Tibial nerve (tissue), 4 donors: ENCODE measurements around the gene UGDH. TPM values are rescaled to one million over a fixed set of nuclear protein-coding genes. Genes with fewer than 3 reads are reported as not detected.

Experiments
- DNase-seq, 2 donors: peaks; one replicate each; pipeline ENCODE4 v3.0.0-alpha.2; 2019; ENCODE audit warnings: low spot score in 2 of 2
- H3K27ac ChIP-seq, 4 donors: fragments of 200-600 bp; sonication (generic) in 3 of 4; one replicate each; pipeline ENCODE4 v1.5.1; 2017 to 2019; ENCODE audit warnings: mild to moderate bottlenecking in 1 of 4
- H3K27me3 ChIP-seq, 2 donors: fragments of 200-600 bp; sonication (generic) in 1 of 2; one replicate each; pipeline versions ENCODE4 v1.5.1 to v1.6.0; 2017 to 2019
- H3K36me3 ChIP-seq, 3 donors: fragments of 200-600 bp; sonication (generic); one replicate each; pipeline ENCODE4 v1.5.1; 2018 to 2019
- H3K4me1 ChIP-seq, 4 donors: fragments of 200-600 bp; sonication (generic) in 3 of 4; one replicate each; pipeline ENCODE4 v1.5.1; 2017 to 2019
- H3K4me3 ChIP-seq, 4 donors: fragments of 200-600 bp; sonication (generic) in 3 of 4; one replicate each; pipeline ENCODE4 v1.5.1; 2017 to 2019; ENCODE audit warnings: mild to moderate bottlenecking in 1 of 4, moderate library complexity in 1 of 4
- H3K9me3 ChIP-seq, 4 donors: fragments of 200-600 bp; sonication (generic) in 3 of 4; one replicate each; pipeline ENCODE4 v1.5.1; 2017 to 2019
- CTCF ChIP-seq, 5 experiments: fragments of 200-600 bp in 3 of 5; fragments of 450-650 bp in 2 of 5; sonication (generic) in 3 of 5; IDR thresholded peaks; one replicate each; pipeline ENCODE4 v1.5.1; 2016 to 2019; ENCODE audit warnings: antibody characterized with exemption in 5 of 5, mild to moderate bottlenecking in 3 of 5, moderate library complexity in 2 of 5
- EP300 ChIP-seq, 2 donors: sonication (generic); formaldehyde crosslinking; IDR thresholded peaks; one replicate each; pipeline ENCODE4 v1.6.1; 2017; ENCODE audit warnings: antibody characterized with exemption in 2 of 2, mild to moderate bottlenecking in 1 of 2
- POLR2A ChIP-seq, 2 donors: fragments of 450-650 bp; IDR thresholded peaks; one replicate each; pipeline ENCODE4 v1.6.1; 2017; ENCODE audit warnings: antibody characterized with exemption in 2 of 2, mild to moderate bottlenecking in 2 of 2, moderate library complexity in 2 of 2
- WGBS, 2 donors: methylation state at CpG; one replicate each; pipeline ENCODE4 v1.1.5; 2018; 5-methylcytosine and 5-hydroxymethylcytosine counted together
- total RNA-seq, 4 donors: library from RNA; depleted of rRNA; stranded (reverse); fragments of >200 nt; gene quantifications; one replicate each; pipeline ENCODE4 v1.1.0, GENCODE V29; 2016

The UGDH gene
- total RNA-seq, 4 donors from 2014 or later: 39.5 to 108 (median 64.4) TPM

DNA sequence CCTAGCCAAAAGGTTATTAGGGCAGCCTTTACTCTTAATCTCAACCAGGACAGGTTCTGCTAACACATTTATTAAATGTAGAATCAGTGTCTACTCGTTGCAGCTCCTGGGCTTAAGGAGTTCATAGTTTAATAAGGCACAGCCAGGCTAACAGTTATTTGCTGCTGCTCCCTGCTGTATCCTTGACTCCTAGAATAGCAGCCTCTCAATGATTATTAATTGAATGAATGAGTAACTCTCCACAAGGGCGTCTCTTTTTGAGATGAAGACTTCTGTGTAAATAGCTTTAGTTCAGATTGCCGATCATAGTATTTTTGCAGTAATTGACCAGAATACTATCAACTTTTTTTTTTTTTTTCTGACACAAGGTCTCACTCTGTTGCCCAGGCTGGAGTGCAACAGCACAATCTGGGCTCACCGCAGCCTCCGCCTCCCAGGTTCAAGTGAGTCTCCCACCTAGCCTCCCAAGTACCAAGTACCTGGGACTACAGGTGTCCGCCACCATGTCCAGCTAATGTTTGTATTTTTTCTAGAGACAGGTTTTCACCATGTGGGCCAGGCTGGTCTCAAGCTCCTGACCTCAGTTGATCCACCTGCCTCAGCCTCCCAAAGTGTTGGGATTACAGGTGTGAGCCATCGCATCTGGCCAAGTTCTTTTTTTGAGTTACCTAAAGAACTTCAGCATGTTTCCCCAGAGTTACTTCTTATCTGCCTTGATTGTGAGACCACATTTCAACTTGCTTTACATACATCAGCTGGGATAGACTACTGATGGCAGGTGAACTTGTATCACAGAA lies 2.9 kb downstream of the UGDH start:
- H3K4me1 ChIP-seq: peaks cover 0 to 58% (median 11%) of the 10 kb centered on the region in 4 donors
- H3K4me3 ChIP-seq: no peak overlapping the region
- no peaks in the 10 kb centered on the region for H3K9me3 ChIP-seq
- DNase-seq: no peak
- H3K27me3 ChIP-seq: no peaks in the 10 kb centered on the region
- TF ChIP-seq CTCF (IDR thresholded peaks at IDR 0.05) (no peak), POLR2A (IDR thresholded peaks at IDR 0.05) (no peak), EP300 (IDR thresholded peaks at IDR 0.05) (no peak)
- no peak overlapping the region for H3K27ac ChIP-seq
- 74% methylated on average over 7 of the region's 7 CpGs for WGBS, 2 donors
- peaks cover 0 to 11% (median 0%) of the 10 kb centered on the region in 3 donors for H3K36me3 ChIP-seq

- H3K36me3 ChIP-seq: peaks cover 0 to 33% (median 0%) of the 10 kb centered on the region in 3 donors
- DNase-seq: no peak
- H3K4me1 ChIP-seq: peaks cover 0 to 47% (median 5%) of the 10 kb centered on the region in 4 donors
- 56 to 73% methylated on average over 2 of the region's 2 CpGs for whole genome bisulfite sequencing, 2 donors
- H3K27ac ChIP-seq: peak overlapping the region in 1 of 4 donors; percentile 9
- H3K4me3 ChIP-seq: no peak overlapping the region
- TF ChIP-seq CTCF (IDR thresholded peaks at IDR 0.05) (no peak), POLR2A (IDR thresholded peaks at IDR 0.05) (no peak), EP300 (IDR thresholded peaks at IDR 0.05) (no peak)
- H3K27me3 ChIP-seq: no peaks in the 10 kb centered on the region
- H3K9me3 ChIP-seq: no peaks in the 10 kb centered on the region
These were observed 5.2 kb downstream of the UGDH start for GRCh38 chr4:39522068-39522467.

DNA sequence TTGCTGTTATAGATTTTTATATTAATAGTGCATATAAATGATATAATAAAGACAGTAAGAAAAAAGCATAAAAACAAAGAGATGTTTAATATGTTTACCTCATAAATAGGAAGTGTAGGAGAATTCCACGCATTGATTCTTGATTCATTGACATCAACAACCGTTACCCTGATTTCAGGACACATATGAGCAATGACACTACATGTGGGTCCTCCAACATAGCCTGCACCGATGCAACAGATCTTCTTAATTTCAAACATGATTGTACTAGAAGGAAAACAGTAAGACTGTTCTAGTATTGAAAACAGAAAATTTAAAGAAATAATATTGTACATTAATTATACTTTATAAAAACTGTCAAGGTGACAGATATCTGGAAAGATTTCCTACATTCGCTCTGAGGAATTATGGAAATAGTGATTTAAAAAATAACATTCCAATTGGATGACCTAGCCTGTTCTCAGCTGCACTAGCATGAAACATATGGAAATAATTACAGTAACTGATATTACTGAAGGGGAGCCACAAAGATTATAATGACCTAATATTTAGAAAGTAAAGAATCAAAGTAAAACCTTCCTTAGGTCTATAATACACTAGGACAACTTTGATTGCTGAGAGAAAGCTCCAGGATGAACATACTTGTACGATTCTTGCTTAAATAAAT lies 5.9 kb downstream of the UGDH start:
- Histone ChIP-seq H3K27ac (peak overlapping the region in 1 of 4 donors; percentile 9), H3K4me1 (peaks cover 0 to 46% (median 4%) of the 10 kb centered on the region in 4 donors)
- 45 to 53% methylated on average over 5 of the region's 5 CpGs for WGBS, 2 donors

DNA sequence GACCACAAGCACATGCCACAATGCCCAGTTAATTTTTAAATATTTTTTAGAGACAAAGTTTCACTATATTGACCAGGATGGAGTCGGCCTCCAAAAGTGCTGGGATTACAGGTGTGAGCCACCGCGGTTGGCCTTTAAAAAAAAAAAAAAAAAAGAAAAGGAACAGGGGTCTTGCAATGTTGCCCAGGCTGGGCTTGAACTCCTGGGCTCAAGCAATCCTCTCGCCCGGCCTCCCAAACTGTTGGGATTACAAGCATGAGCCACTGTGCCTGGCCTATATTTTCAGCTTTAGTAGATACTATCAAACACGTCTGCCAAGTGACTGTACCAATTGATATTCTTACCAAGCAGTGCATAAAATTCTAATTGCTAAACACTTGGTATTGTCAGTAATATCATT lies 8.8 kb downstream of the UGDH start:
- peaks cover 0 to 50% (median 0%) of the 10 kb centered on the region in 3 donors for H3K36me3 ChIP-seq
- no peak overlapping the region for H3K4me3 ChIP-seq
- WGBS, 2 donors: 94 to 96% methylated on average over 6 of the region's 6 CpGs
- no peak for TF ChIP-seq POLR2A (IDR thresholded peaks at IDR 0.05)
- no peak for TF ChIP-seq EP300 (IDR thresholded peaks at IDR 0.05)
- TF ChIP-seq CTCF (IDR thresholded peaks at IDR 0.05): no peak
- H3K4me1 ChIP-seq: peaks cover 0 to 28% (median 0%) of the 10 kb centered on the region in 4 donors
- H3K9me3 ChIP-seq: no peaks in the 10 kb centered on the region
- no peak for DNase-seq
- H3K27me3 ChIP-seq: no peaks in the 10 kb centered on the region
- H3K27ac ChIP-seq: no peak overlapping the region

More for the DNA sequence above, 5.9 kb downstream of the UGDH start:
- Histone ChIP-seq H3K27me3 (no peaks in the 10 kb centered on the region), H3K9me3 (no peaks in the 10 kb centered on the region), H3K4me3 (no peak overlapping the region), H3K36me3 (peaks cover 0 to 36% (median 0%) of the 10 kb centered on the region in 3 donors)
- no peak for DNase-seq
- TF ChIP-seq EP300 (IDR thresholded peaks at IDR 0.05) (no peak), CTCF (IDR thresholded peaks at IDR 0.05) (no peak), POLR2A (IDR thresholded peaks at IDR 0.05) (no peak)
